Ovary (tissue), 3 donors: Measurements from ENCODE around the gene SSUH2.

Experiments
- POLR2A ChIP-seq: fragments of 450-650 bp; IDR thresholded peaks from one replicate; pipeline ENCODE4 v1.6.1; 2017; ENCODE audit warnings: antibody characterized with exemption, mild to moderate bottlenecking, moderate library complexity
- TF ChIP-seq, protein P1 (sequence below), 3 donors: fragments of 450-650 bp in 2 of 3; fragments of 200-600 bp in 1 of 3; IDR thresholded peaks; one replicate each; pipeline versions ENCODE4 v1.5.1 to v1.8.0; 2016 to 2022; ENCODE audit warnings: antibody characterized with exemption in 3 of 3, mild to moderate bottlenecking in 1 of 3
- donor health status: DM: no; HTN: no; CAD: no.

DNA sequence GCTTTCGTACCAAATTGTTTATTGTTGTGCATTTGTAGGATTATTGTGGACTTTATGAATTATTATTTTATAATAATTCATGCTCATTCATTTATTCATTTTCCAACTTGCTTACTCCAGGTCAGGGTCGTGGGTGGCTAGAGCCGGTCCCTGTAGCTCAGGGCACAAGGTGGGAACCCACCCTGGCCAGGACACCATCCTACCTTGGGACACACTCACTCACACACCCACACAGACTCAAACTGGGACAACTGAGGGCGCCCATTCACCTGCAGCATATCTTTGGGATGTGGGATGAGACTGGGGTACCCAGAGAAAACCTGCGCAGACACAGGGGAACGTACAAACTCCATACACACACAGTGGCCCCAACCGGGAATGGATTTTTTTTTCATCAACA, 40.6 kb downstream of the SSUH2 start:
- TF ChIP-seq, protein P1, sequence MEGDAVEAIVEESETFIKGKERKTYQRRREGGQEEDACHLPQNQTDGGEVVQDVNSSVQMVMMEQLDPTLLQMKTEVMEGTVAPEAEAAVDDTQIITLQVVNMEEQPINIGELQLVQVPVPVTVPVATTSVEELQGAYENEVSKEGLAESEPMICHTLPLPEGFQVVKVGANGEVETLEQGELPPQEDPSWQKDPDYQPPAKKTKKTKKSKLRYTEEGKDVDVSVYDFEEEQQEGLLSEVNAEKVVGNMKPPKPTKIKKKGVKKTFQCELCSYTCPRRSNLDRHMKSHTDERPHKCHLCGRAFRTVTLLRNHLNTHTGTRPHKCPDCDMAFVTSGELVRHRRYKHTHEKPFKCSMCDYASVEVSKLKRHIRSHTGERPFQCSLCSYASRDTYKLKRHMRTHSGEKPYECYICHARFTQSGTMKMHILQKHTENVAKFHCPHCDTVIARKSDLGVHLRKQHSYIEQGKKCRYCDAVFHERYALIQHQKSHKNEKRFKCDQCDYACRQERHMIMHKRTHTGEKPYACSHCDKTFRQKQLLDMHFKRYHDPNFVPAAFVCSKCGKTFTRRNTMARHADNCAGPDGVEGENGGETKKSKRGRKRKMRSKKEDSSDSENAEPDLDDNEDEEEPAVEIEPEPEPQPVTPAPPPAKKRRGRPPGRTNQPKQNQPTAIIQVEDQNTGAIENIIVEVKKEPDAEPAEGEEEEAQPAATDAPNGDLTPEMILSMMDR (IDR thresholded peaks at IDR 0.05) = no peak
- no peak for TF ChIP-seq POLR2A
